HG02943 (cell line): ENCODE measurements around the gene RREB1.

Experiments used
- ATAC-seq: cut with Tn5 transposase; IDR thresholded peaks from one replicate; pipeline ENCODE4 v1.9.1; 2021; ENCODE audit warnings: mild to moderate bottlenecking, low read depth, moderate library complexity; ENCODE audit not compliant: unreplicated experiment

RREB1 gene

GRCh38 chr6:7159790-7160525 is 52.2 kb downstream of the RREB1 start:
- ATAC-seq: no peak

DNA sequence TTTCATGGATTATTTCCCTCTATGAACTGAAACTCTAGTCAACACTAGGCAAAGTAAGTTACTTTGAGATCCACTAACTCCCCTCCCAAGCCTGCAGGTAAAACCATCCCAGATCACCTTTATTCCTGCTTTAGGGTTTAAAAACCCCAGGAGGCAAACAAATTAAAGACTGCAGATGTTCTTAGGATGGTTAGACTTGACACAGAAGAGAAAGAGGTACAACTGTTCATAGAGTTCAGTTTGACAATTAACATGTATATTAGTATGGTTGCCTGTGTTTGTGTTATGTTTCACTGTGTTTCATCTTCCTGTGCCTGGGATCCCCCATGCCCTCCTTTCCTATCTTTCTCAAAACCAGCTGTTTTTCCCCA is 53.5 kb downstream of the RREB1 start:
- ATAC-seq: no peak

- no peak for ATAC-seq
Measured at GRCh38 chr6:7161845-7162244, 54.1 kb downstream of the RREB1 start.

DNA sequence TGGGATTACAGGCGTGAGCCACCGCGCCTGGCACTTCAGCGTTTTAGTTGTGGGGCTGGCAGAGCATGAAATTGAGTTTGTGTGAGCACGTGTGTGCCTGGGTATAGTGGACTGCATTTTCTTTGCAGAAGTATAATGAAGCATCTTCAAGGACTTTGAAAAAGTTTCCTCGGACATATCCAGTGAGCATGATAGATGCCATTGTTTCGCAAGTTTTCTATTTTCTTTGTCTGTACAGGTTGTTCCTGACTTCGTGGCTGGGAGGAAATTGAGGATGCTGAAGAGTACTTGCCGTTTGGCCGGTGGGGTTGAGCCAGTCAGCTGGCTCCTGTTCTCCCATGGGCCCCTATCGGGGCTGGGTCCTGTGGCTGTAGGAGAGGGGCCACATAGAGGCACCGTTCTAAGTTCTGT is 55.9 kb downstream of the RREB1 start:
- no peak for ATAC-seq

DNA sequence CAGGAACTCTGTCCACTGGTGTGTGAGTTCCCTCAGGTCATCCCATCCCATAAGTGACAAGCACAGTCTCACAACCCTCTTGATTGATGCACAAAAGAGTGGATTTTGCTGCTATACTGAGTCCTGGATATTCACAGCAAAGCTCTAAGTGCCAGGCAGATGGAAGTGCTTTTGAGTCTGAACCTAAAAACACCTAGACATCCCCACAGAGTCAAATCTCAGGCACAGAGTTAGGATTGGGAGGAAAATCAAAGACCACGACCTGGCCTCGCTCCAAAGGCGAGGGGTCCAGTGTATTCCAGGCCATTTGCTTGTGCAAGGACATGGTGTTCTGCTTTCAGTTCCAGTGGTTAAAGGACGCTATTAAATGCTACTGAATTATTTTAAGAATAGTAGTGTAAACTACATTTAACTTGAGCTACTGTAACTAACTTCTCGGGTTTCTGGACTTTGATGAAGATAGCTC is 56.8 kb downstream of the RREB1 start:
- ATAC-seq: no peak

DNA sequence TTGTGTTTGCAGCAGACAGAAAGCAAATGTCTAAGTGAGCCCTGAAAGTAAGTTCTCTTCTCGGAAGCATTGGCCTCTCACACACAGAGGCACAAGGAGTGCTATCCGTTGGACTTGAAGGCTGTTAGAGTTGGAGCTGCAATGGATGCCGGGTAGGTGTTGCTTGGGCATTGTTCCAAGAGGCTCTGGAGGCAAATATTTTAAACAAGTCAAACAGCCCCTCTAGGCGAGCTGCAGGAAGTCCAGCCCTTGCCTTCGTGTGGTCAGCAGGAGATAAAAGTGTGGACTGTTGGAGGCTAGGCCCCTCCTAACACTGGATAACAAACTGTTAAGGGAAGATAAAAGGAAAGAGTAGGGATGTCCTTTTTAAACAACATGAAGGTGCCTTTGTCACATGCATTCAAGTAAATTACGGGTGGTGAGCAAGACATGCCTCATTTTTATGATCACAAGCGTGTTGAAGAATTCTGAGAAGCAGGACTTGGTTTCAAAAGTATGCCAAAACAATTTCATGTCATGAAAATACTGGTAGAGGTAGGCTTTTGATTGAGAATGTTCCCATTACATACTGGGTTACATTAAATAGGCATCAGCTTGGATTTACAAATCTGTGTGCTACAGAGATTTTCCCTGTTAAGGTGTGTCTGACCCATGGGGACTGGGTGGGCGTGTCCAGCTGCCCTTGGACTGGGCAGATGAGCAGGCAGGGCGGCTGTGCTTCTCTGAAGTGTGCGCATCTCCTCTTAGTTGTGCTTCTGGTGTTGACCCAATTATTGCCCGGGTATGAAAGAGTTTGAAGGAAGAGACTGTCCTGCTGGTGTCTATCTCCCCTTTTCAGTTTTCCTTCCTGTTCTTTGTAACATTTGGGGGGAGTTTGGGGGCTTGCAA is 57.5 kb downstream of the RREB1 start:
- no peak for ATAC-seq

GRCh38 chr6:7165890-7166267 is 58.1 kb downstream of the RREB1 start:
- no peak for ATAC-seq

DNA sequence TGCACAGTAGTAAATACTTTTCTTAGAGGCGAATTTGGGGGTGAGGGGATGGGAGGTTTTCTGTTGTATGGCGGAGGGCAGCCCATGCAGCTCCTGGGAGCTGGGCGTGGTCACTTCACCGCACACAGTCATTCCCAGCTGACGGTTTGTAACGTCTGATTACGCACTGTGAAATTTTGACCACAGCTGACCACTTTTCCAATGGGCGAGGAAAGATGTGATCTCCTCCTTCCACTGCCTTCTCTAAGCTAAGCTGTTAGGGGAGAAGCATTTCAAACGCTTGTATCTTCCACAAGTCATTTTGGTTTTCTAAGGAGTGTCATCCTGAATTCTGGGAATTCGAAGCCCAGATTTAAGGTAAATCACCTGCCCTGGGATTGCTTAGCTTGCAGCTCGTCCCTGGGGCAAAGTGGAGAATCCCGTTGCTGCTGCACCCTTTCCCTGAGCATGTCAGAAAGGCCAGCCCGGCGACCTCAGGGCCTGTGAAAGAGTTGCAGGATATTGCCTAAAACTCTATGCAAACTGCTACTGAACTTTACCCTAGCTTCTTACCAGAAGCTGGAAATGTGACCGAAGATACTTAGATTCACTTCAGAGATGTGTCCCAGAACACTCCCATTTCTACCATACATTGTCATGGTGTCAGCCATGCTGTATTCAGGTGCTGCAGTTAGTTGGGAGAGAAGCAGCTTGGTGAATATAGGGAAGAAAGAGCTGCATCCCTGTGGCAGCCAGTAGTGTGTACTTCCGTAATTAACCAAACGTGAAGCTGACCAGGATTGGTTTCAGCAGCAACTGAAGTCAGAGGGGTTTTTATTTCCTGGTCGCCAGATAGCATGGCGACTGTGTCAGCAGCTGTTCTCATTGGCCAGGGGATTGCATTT is 58.9 kb downstream of the RREB1 start:
- no peak for ATAC-seq

GRCh38 chr6:7169296-7169721 is 61.5 kb downstream of the RREB1 start:
- ATAC-seq: no peak

DNA sequence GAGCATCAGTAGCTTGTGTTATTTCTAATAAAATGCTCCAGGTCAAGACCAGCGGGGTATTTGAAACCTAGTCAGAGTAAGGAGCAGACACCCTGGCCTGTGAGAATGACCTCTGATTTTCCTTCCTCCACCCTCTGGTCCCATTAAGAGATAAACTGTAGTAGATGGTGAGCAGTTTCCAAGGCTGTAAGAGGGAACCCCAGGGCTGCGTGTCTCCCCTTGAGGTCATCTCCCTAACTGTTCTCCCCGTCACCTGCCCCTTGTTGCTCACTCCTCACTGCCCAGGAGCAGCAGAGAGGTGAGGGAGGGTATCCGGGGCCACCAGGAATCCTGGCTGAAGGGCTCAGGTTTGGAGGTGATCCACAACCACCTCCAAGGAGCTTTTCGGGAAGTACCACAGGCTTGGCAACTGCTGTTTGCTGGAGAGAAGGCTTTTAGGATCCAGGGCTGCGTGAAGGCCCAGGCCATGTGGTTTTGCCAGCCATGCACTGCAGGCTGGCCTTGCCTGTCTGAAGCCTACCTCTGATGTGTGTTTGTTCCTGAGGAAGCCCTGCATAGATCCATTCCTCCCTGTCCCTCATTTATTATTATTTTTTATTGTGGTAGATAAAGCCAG is 62.5 kb downstream of the RREB1 start:
- no peak for ATAC-seq

GRCh38 chr6:7171119-7171518 is 63.4 kb downstream of the RREB1 start:
- ATAC-seq: no peak

- no peak for ATAC-seq
Measured at GRCh38 chr6:7171733-7172132, 64.0 kb downstream of the RREB1 start.

- no peak for ATAC-seq
Measured at GRCh38 chr6:7172649-7173048, 64.9 kb downstream of the RREB1 start.

GRCh38 chr6:7173843-7174503 is 66.2 kb downstream of the RREB1 start:
- ATAC-seq: no peak

DNA sequence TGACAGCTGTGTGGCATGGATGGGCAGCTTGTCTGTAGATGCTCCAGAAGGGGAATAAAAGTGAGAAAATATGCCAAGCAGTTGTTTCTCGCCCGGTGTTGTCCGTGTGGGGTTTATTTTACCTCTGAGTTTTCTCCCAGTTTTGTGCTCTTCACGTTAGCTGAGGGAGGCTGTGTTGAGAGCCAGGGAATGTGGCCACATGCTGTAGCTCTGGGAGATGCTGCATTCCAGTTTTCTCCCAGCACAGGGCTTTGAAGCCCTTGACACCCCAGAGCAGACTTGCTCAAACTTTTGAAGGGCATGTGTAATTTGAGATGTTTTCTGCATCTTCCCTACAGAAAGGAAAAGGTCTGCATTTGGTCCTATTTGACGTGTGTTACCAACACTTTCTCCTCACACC is 67.7 kb downstream of the RREB1 start:
- ATAC-seq: no peak

- no peak for ATAC-seq
Measured at GRCh38 chr6:7176208-7176607, 68.4 kb downstream of the RREB1 start.

- ATAC-seq: no peak
Measured at GRCh38 chr6:7178280-7178679, 70.5 kb downstream of the RREB1 start.

DNA sequence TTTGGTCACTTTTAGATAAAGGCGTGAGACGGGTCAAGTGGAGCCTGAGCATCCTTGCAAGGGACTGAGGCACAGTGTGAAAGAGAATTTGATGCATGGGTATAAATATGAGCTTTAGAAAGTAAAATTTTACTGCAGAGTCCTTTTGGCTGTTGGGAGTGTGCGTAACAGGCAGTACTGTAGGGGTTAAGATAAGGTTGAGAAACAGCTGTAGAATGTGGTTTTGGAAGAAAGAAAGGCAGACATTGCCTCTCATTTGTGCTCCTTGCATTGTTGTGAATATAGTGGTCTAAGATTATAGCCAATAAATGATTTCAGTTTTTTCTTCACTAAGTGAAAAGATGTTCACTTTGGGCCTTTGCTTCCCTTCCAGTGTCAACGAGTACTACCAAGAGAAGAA is 73.0 kb downstream of the RREB1 start:
- no peak for ATAC-seq

GRCh38 chr6:7183707-7184106 is 75.9 kb downstream of the RREB1 start:
- ATAC-seq: no peak

GRCh38 chr6:7184502-7184901 is 76.7 kb downstream of the RREB1 start:
- ATAC-seq: no peak
